ENCODE measurements around the gene KNTC1. TPM values are rescaled to one million over a fixed set of nuclear protein-coding genes. Genes with fewer than 3 reads are reported as not detected.
"Not testable (repeated sequence)": the region's sequence is repeated elsewhere in the genome, so short reads cannot be mapped to it uniquely, and the experiment has no call there.

Gene KNTC1
- total RNA-seq, 4 donors from 2014 or later = 7.4 to 61.5 (median 13.9) TPM

GRCh38 chr12:122560138-122560537 is 33.1 kb downstream of the KNTC1 start:
- intact Hi-C loops (cut with DNase I; ENCODE audit: low total_unique reads) = no loop called here
- Histone ChIP-seq H3K4me3 (no peak overlapping the region), H3K27ac (no peak overlapping the region), H3K4me1 (no peaks in the 10 kb centered on the region), H3K27me3 (no peaks in the 10 kb centered on the region), H3K36me3 (no peaks in the 10 kb centered on the region), H3K9me3 (no peaks in the 10 kb centered on the region)
- TF ChIP-seq, protein P1, sequence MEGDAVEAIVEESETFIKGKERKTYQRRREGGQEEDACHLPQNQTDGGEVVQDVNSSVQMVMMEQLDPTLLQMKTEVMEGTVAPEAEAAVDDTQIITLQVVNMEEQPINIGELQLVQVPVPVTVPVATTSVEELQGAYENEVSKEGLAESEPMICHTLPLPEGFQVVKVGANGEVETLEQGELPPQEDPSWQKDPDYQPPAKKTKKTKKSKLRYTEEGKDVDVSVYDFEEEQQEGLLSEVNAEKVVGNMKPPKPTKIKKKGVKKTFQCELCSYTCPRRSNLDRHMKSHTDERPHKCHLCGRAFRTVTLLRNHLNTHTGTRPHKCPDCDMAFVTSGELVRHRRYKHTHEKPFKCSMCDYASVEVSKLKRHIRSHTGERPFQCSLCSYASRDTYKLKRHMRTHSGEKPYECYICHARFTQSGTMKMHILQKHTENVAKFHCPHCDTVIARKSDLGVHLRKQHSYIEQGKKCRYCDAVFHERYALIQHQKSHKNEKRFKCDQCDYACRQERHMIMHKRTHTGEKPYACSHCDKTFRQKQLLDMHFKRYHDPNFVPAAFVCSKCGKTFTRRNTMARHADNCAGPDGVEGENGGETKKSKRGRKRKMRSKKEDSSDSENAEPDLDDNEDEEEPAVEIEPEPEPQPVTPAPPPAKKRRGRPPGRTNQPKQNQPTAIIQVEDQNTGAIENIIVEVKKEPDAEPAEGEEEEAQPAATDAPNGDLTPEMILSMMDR (IDR thresholded peaks at IDR 0.05) = no peak
- no peak for TF ChIP-seq POLR2A (IDR thresholded peaks at IDR 0.05)
- no peak for DNase-seq

DNA sequence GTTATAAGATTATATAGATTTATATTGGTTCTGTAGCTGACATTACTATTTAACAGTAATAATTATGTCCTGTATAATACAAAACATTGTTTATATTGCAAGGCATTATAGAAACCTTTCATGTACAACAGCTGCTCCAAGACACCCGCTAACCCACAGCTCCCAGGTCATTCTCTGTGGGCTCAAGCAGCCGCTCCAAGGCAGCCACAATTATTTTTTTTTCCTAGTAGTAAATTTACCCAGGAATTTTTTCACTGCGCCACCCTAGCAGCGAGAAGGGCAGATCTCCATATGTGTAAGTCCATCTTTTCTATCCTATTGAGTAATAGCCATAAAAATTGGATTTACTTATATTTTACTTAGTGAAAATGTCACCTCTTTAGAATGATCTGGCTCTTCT is 36.3 kb downstream of the KNTC1 start:
- intact Hi-C loops (cut with DNase I; ENCODE audit: low total_unique reads) = no loop called here
- no peaks in the 10 kb centered on the region for H3K27me3 ChIP-seq
- no peaks in the 10 kb centered on the region for H3K4me1 ChIP-seq
- TF ChIP-seq, protein P1 (IDR thresholded peaks at IDR 0.05) = no peak
- TF ChIP-seq POLR2A (IDR thresholded peaks at IDR 0.05) = no peak
- no peaks in the 10 kb centered on the region for H3K9me3 ChIP-seq
- DNase-seq = no peak
- no peak overlapping the region for H3K27ac ChIP-seq
- H3K4me3 ChIP-seq = no peak overlapping the region
- H3K36me3 ChIP-seq = no peaks in the 10 kb centered on the region

DNA sequence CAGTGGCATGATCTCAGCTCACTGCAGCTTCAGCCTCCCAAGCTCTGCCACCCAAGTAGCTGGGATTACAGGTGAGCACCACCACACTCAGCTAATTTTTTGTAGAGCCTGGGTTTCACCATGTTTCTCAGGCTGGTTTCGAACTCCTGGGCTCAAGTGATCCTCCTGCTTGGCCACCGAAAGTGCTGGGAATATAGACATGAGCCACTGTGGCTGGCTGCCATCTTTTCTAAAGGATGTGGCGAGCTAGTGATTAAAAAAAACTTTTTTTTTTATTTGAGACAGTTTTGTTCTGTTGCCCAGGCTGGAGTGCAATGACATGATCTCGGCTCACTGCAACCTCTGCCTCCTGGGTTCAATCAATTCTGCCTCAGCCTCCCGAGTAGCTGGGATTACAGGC is 39.8 kb downstream of the KNTC1 start:
- DNase-seq; H3K4me1 ChIP-seq; H3K4me3 ChIP-seq; H3K9me3 ChIP-seq; intact Hi-C loops (cut with DNase I; ENCODE audit: low total_unique reads); H3K27me3 ChIP-seq; H3K36me3 ChIP-seq; H3K27ac ChIP-seq: not testable (repeated sequence)

GRCh38 chr12:122569288-122569687 is 42.2 kb downstream of the KNTC1 start:
- H3K27me3 ChIP-seq = no peaks in the 10 kb centered on the region
- TF ChIP-seq, protein P1 (IDR thresholded peaks at IDR 0.05) = no peak
- no peak for TF ChIP-seq POLR2A (IDR thresholded peaks at IDR 0.05)
- no peaks in the 10 kb centered on the region for H3K4me1 ChIP-seq
- H3K9me3 ChIP-seq = no peaks in the 10 kb centered on the region
- DNase-seq = no peak
- H3K36me3 ChIP-seq = no peaks in the 10 kb centered on the region
- intact Hi-C loops (cut with DNase I; ENCODE audit: low total_unique reads) = no loop called here
- H3K27ac ChIP-seq = no peak overlapping the region
- H3K4me3 ChIP-seq = no peak overlapping the region

DNA sequence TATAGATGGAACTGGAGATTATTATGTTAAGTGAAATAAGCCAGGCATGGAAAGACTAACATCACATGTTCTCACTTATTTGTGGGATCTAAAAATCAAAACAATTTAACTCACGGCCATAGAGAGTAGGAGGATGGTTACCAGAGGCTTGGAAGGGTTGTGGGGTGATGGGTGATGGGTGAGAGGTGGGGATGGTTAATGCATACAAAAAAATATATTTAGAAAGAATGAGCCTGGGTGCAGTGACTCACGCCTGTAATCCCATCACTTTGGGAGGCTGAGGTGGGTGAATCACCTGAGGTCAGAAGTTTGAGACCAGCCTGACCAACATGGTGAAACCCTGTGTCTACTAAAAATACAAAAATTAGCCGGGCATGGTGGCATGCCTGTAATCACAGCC is 43.0 kb downstream of the KNTC1 start:
- H3K27me3 ChIP-seq; H3K4me3 ChIP-seq; DNase-seq; H3K9me3 ChIP-seq; H3K27ac ChIP-seq; intact Hi-C loops (cut with DNase I; ENCODE audit: low total_unique reads); H3K4me1 ChIP-seq; H3K36me3 ChIP-seq: not testable (repeated sequence)

GRCh38 chr12:122571821-122572220 is 44.8 kb downstream of the KNTC1 start:
- Histone ChIP-seq H3K9me3 (no peaks in the 10 kb centered on the region), H3K4me3 (no peak overlapping the region), H3K4me1 (no peaks in the 10 kb centered on the region), H3K27ac (no peak overlapping the region), H3K27me3 (no peaks in the 10 kb centered on the region), H3K36me3 (no peaks in the 10 kb centered on the region)
- no peak for DNase-seq
- intact Hi-C loops (cut with DNase I; ENCODE audit: low total_unique reads) = no loop called here
- no peak for TF ChIP-seq POLR2A (IDR thresholded peaks at IDR 0.05)
- TF ChIP-seq, protein P1 (IDR thresholded peaks at IDR 0.05) = no peak

GRCh38 chr12:122583294-122583693 is 56.2 kb downstream of the KNTC1 start:
- DNase-seq; H3K4me3 ChIP-seq; H3K27me3 ChIP-seq; H3K9me3 ChIP-seq; H3K36me3 ChIP-seq; intact Hi-C loops (cut with DNase I; ENCODE audit: low total_unique reads); H3K27ac ChIP-seq; H3K4me1 ChIP-seq: not testable (repeated sequence)

Measured in uterus (tissue), 4 donors.